Smooth muscle cell of the brain vasculature (primary cell): ENCODE data around the gene MARS2.
"Not testable (repeated sequence)": the region's sequence is repeated elsewhere in the genome, so short reads cannot be mapped to it uniquely, and the experiment has no call there.

Source experiments
- DNase-seq: peaks from one replicate; pipeline ENCODE4 v3.0.0-alpha.2; 2012; ENCODE audit warnings: low read depth, low spot score

MARS2 gene

GRCh38 chr2:197705121-197705911 lies at the start of gene MARS2:
Gene MARS2, plus strand, starts transcription at chr2:197705369. Its CDS starts 37 bp downstream, at chr2:197705406.
- DNase-seq = peak; percentile 72

GRCh38 chr2:197657562-197657961 lies 47.6 kb upstream of the MARS2 start:
- DNase-seq = no peak

GRCh38 chr2:197661626-197662025 lies 43.5 kb upstream of the MARS2 start:
- DNase-seq = no peak

GRCh38 chr2:197666277-197666676 lies 38.9 kb upstream of the MARS2 start:
- DNase-seq = no peak

- no peak for DNase-seq
These were observed 36.9 kb upstream of the MARS2 start for GRCh38 chr2:197668296-197668695.

- no peak for DNase-seq
These were observed 36.1 kb upstream of the MARS2 start for GRCh38 chr2:197669077-197669476.

GRCh38 chr2:197672371-197672893 lies 32.7 kb upstream of the MARS2 start:
- no peak for DNase-seq

- no peak for DNase-seq
These were observed 32.1 kb upstream of the MARS2 start for GRCh38 chr2:197673106-197673505.

- no peak for DNase-seq
These were observed 31.6 kb upstream of the MARS2 start for GRCh38 chr2:197673606-197674005.

- no peak for DNase-seq
These were observed 31.1 kb upstream of the MARS2 start for GRCh38 chr2:197674060-197674459.

- DNase-seq = no peak
These were observed 30.6 kb upstream of the MARS2 start for GRCh38 chr2:197674591-197674990.

GRCh38 chr2:197675246-197675645 lies 29.9 kb upstream of the MARS2 start, which contains the start of gene RFTN2:
Gene RFTN2, minus strand, starts transcription at chr2:197675587. Its CDS starts 129 bp downstream, at chr2:197675458.
- DNase-seq = no peak

- DNase-seq = peak; percentile 62
These were observed 29.4 kb upstream of the MARS2 start for GRCh38 chr2:197675711-197676188.

- no peak for DNase-seq
These were observed 28.1 kb upstream of the MARS2 start for GRCh38 chr2:197677056-197677455.

GRCh38 chr2:197677483-197677882 lies 27.7 kb upstream of the MARS2 start:
- DNase-seq = no peak

GRCh38 chr2:197695206-197695605 lies 10.0 kb upstream of the MARS2 start:
- DNase-seq = not testable (repeated sequence)

- not testable (repeated sequence) for DNase-seq
These were observed 9.2 kb upstream of the MARS2 start for GRCh38 chr2:197695971-197696370.

GRCh38 chr2:197696571-197696970 lies 8.6 kb upstream of the MARS2 start:
- not testable (repeated sequence) for DNase-seq

GRCh38 chr2:197699724-197700123 lies 5.4 kb upstream of the MARS2 start:
- not testable (repeated sequence) for DNase-seq

- DNase-seq = no peak
These were observed 4.2 kb upstream of the MARS2 start for GRCh38 chr2:197700960-197701359.

- no peak for DNase-seq
These were observed 592 bp upstream of the MARS2 start for GRCh38 chr2:197704434-197705120.
